ENCODE results near the gene SFMBT1. TPM values are rescaled to one million over a fixed set of nuclear protein-coding genes. Genes with fewer than 3 reads are reported as not detected.

SFMBT1 gene
- total and polyA plus RNA-seq, 2 of the 8 experiments (the other 6 are each of a cell fraction or from before 2014, with no cell fraction given), result 8.1 to 16.8 TPM

DNA sequence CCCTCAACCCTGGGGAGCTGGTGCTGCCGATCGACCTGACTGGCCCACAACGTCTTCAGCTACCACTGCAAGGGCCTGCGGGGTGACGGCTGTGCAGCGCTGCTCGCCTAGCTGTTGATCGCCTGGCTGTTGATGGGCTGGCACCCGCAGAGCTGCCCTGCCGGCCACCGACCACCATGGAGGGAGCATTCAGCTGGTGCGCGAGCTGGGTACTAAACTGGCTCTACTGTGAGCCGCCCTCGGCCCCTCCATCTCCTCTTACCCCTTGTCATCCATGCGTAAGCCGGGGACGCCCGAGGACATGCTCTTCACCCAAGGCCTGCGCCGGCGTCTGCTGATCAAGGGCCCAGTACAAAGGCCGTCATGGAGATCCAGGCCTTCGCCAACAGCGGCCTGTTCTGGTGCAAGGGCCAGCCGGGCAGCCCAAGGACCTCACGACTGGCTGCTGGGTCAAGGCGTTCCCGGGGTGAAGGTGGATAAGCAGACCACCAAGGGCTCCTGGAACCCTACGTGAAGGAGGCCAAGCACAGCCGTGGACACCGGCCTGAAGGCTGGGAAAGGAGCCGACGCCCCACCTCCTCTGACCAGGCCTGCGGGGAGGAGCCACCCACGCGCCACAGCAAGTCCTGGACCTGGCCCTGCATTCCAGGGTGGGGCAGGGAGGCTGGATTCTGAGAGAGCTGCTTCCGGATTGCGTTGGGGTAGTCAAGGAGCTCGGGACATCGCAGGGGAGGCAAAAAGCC is 46.9 kb downstream of the SFMBT1 start:
- Histone ChIP-seq H2AFZ (ENCODE audit: low read length) (no peak overlapping the region), H3K23ac (ENCODE audit: insufficient read length) (no peak overlapping the region), H2BK12ac (ENCODE audit: low read depth, low read length) (no peak overlapping the region), H2BK20ac (ENCODE audit: low read length) (no peak overlapping the region), H2BK15ac (ENCODE audit: low read length) (no peak overlapping the region), H3K36me3 (ENCODE audit: control insufficient read depth in 2 of 4, insufficient read depth in 4 of 4, low read length in 3 of 4) (no peaks in the 10 kb centered on the region; a peak in 1 of 8 replicates), H3K4me2 (ENCODE audit: insufficient read depth in 1 of 2, low read depth in 2 of 2, low read length in 2 of 2) (no peak overlapping the region), H3K18ac (ENCODE audit: extremely low read depth, low read length) (no peak overlapping the region), H4K20me1 (replicated peaks in 1 of 2; ENCODE audit: control insufficient read depth in 1 of 2, insufficient read depth in 2 of 2, low read length in 2 of 2) (peaks cover 0 to 1% of the 10 kb centered on the region in 2 experiments), H2BK5ac (ENCODE audit: low read depth, low read length) (no peak overlapping the region), H3K79me1 (ENCODE audit: low read depth, low read length) (no peaks in the 10 kb centered on the region; the same call in 1 of the 2 replicates), H3K4ac (replicated peaks; ENCODE audit: insufficient read length, low read depth, low read length) (no peak overlapping the region), H3K23me2 (ENCODE audit: low read depth, low read length) (no peaks in the 10 kb centered on the region), H3K4me1 (replicated peaks in 1 of 4; ENCODE audit: control insufficient read depth in 3 of 4, insufficient read depth in 4 of 4, low read length in 3 of 4) (no peaks in the 10 kb centered on the region), H4K91ac (replicated peaks; ENCODE audit: insufficient read length, low read length) (no peak overlapping the region), H3K27me3 (replicated peaks in 1 of 4; ENCODE audit: control insufficient read depth in 3 of 4, extremely low read depth in 1 of 4, insufficient read depth in 3 of 4, low read length in 3 of 4) (no peaks in the 10 kb centered on the region), H3K14ac (ENCODE audit: insufficient read length) (no peak overlapping the region), H3K9ac (replicated peaks in 1 of 4; ENCODE audit: extremely low read depth in 1 of 4, low read depth in 3 of 4, low read length in 3 of 4) (no peak overlapping the region), H4K5ac (ENCODE audit: insufficient read length, low read depth, low read length) (no peak overlapping the region), H3K9me3 (ENCODE audit: insufficient read depth in 2 of 2, low read depth in 1 of 2, low read length in 1 of 2) (no peaks in the 10 kb centered on the region), H4K8ac (ENCODE audit: extremely low read depth, insufficient read depth, low read length) (peak overlapping the region; percentile 51; the same call in 1 of the 2 replicates), H3K56ac (replicated peaks; ENCODE audit: insufficient read length, low read depth, low read length) (no peak overlapping the region), H3K79me2 (ENCODE audit: control insufficient read depth in 1 of 2, insufficient read depth in 2 of 2, low read length in 2 of 2) (peaks cover 0 to 12% of the 10 kb centered on the region in 2 experiments; a peak in 2 of 4 replicates), H2AK5ac (ENCODE audit: low read depth, low read length) (no peak overlapping the region), H3K4me3 (ENCODE audit: extremely low read depth in 1 of 4, insufficient read depth in 2 of 4, low read depth in 3 of 4, low read length in 4 of 4) (no peak overlapping the region), H3K27ac (ENCODE audit: low read depth, low read length) (no peak overlapping the region), H2BK120ac (replicated peaks; ENCODE audit: low read depth, low read length) (no peak overlapping the region)
- 93% methylated on average over 41 of the region's 41 CpGs; no CpG with 5 or more reads in 1 of the 2 experiments for WGBS, 2 experiments (ENCODE audit: extremely low coverage in 1 of 2, insufficient coverage in 1 of 2, insufficient read length in 1 of 2, insufficient replicate concordance in 2 of 2, low coverage in 1 of 2, low lambda C conversion rate in 2 of 2, missing lambda C conversion rate in 1 of 2)
- DNase-seq (ENCODE audit: low read depth in 1 of 2, low spot score in 2 of 2) (no peak), FAIRE-seq (no peak)
- CTCF ChIA-PET (ENCODE audit: partially characterized antibody), result interaction anchor here (0.9 to 1.8 kb wide), 3 partner anchors 9 to 73 kb away, joined by 3 to 5 read pairs (median 3); no protein-coding TSS in a partner anchor
- POLR2A ChIA-PET (ENCODE audit: partially characterized antibody), result interaction anchor here (0.6 to 1.1 kb wide), 2 partner anchors 22 to 1142 kb away, joined by 3 to 4 read pairs; no protein-coding TSS in a partner anchor
- no peak for TF ChIP-seq CTBP2 (IDR thresholded peaks at IDR 0.05; ENCODE audit: borderline replicate concordance, insufficient read depth, insufficient read length, low read length)
- no peak for TF ChIP-seq SRF (IDR thresholded peaks at IDR 0.05; ENCODE audit: low read depth, low read length)
- TF ChIP-seq, protein P1, sequence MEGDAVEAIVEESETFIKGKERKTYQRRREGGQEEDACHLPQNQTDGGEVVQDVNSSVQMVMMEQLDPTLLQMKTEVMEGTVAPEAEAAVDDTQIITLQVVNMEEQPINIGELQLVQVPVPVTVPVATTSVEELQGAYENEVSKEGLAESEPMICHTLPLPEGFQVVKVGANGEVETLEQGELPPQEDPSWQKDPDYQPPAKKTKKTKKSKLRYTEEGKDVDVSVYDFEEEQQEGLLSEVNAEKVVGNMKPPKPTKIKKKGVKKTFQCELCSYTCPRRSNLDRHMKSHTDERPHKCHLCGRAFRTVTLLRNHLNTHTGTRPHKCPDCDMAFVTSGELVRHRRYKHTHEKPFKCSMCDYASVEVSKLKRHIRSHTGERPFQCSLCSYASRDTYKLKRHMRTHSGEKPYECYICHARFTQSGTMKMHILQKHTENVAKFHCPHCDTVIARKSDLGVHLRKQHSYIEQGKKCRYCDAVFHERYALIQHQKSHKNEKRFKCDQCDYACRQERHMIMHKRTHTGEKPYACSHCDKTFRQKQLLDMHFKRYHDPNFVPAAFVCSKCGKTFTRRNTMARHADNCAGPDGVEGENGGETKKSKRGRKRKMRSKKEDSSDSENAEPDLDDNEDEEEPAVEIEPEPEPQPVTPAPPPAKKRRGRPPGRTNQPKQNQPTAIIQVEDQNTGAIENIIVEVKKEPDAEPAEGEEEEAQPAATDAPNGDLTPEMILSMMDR (IDR thresholded peaks at IDR 0.05; ENCODE audit: control extremely low read depth in 1 of 3, insufficient read depth in 1 of 3, low read depth in 1 of 3, low read length in 3 of 3), result no peak
- TF ChIP-seq CEBPB (IDR thresholded peaks at IDR 0.05; ENCODE audit: low read depth, low read length), result no peak
- TF ChIP-seq SP1 (IDR thresholded peaks at IDR 0.05; ENCODE audit: low read depth, low read length), result no peak
- no peak for TF ChIP-seq SP2 (IDR thresholded peaks at IDR 0.05; ENCODE audit: low read length)
- TF ChIP-seq CBX8 (IDR thresholded peaks at IDR 0.05; ENCODE audit: borderline replicate concordance, low read depth, low read length), result no peak
- TF ChIP-seq KDM1A (IDR thresholded peaks at IDR 0.05; ENCODE audit: borderline replicate concordance, low read length), result no peak
- no peak for TF ChIP-seq BRCA1 (IDR thresholded peaks at IDR 0.05; ENCODE audit: low read depth, low read length)
- no peak for TF ChIP-seq CHD2 (IDR thresholded peaks at IDR 0.05; ENCODE audit: low read length)
